ENCODE data around the gene SPEF1. TPM values are rescaled to one million over a fixed set of nuclear protein-coding genes. Genes with fewer than 3 reads are reported as not detected.

Gene SPEF1
- total RNA-seq, 4 donors from 2014 or later, result not detected

DNA sequence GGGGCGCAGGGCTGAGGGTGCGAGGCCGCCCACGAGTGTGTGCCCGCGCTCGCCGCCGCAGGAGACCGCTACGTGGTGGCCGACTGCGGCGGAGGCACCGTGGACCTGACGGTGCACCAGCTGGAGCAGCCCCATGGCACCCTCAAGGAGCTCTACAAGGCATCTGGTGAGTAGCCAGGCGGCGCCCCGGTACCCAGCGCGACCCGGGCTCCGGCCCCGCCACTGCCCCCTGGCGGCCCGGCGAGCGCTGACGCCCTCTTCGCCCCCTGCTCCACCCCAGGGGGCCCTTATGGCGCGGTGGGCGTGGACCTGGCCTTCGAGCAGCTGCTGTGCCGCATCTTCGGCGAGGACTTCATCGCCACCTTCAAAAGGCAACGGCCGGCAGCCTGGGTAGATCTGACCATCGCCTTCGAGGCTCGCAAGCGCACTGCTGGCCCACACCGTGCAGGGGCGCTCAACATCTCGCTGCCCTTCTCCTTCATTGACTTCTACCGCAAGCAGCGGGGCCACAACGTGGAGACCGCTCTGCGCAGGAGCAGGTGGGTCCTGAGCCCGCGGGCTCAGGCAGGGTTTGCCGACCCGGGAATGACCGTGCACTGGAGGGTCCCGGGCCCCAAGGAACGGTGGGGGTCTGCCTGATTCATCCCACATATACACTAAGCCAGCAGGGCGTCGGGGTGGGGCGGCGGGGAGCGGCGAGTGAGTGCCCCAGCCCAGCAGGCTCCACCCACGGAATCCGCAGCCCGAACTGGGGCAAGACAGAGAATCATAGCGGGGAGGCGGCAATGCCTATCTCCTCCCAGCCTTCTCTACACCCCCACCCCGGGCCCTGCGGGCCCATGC lies 31.3 kb downstream of the SPEF1 start:
- peaks cover 38% of the 10 kb centered on the region for H3K27me3 ChIP-seq
- no peaks in the 10 kb centered on the region for H3K9me3 ChIP-seq
- TF ChIP-seq POLR2AphosphoS5 (IDR thresholded peaks at IDR 0.05), result no peak
- TF ChIP-seq, protein P1, sequence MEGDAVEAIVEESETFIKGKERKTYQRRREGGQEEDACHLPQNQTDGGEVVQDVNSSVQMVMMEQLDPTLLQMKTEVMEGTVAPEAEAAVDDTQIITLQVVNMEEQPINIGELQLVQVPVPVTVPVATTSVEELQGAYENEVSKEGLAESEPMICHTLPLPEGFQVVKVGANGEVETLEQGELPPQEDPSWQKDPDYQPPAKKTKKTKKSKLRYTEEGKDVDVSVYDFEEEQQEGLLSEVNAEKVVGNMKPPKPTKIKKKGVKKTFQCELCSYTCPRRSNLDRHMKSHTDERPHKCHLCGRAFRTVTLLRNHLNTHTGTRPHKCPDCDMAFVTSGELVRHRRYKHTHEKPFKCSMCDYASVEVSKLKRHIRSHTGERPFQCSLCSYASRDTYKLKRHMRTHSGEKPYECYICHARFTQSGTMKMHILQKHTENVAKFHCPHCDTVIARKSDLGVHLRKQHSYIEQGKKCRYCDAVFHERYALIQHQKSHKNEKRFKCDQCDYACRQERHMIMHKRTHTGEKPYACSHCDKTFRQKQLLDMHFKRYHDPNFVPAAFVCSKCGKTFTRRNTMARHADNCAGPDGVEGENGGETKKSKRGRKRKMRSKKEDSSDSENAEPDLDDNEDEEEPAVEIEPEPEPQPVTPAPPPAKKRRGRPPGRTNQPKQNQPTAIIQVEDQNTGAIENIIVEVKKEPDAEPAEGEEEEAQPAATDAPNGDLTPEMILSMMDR (IDR thresholded peaks at IDR 0.05), result peak in 3 of 4 experiments; percentile 38 to 80 (median 58)
- ATAC-seq, result no peak
- peaks cover 0 to 47% (median 6%) of the 10 kb centered on the region in 3 donors for H3K4me1 ChIP-seq
- peak overlapping the region in 1 of 2 donors; percentile 8 for H3K4me3 ChIP-seq
- H3K27ac ChIP-seq, result no peak overlapping the region
- 15 to 44% methylated on average over 4 to 5 of the region's 72 CpGs for WGBS, 2 donors (ENCODE audit: low coverage in 1 of 2)
- peaks cover 0 to 54% of the 10 kb centered on the region in 2 donors for H3K36me3 ChIP-seq

DNA sequence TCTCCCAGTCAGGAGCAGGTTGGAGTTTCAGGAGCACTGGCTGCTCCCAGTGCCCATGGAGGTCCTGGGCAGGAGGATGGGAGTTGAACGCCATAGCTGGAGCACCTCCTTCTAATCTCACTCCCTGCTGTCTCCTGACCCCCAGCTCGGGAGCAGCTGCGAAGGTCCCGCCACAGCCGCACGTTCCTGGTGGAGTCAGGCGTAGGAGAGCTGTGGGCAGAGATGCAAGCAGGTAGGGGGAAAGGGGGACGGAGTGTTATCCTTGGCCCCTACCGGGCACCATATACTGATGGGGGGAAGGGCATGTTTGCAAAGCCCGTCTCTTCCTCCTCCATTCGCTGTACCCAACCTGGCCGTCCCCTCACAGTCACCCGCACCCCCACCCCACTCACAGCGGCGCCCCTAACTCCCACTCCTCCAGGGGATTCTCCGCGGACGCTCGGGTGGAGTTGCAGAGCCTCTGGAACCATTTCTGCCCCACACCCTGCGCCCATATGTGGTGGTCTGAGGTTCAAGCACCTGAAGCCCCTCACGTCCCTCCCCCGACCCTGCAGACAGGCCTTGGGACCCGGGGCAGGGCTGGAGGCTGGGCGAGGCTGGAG lies 32.1 kb downstream of the SPEF1 start:
- peaks cover 44% of the 10 kb centered on the region for H3K27me3 ChIP-seq
- no peak for TF ChIP-seq POLR2A (IDR thresholded peaks at IDR 0.05)
- TF ChIP-seq, protein P1 (IDR thresholded peaks at IDR 0.05), result no peak
- no peak for TF ChIP-seq POLR2AphosphoS5 (IDR thresholded peaks at IDR 0.05)
- no peak for TF ChIP-seq EP300 (IDR thresholded peaks at IDR 0.05)
- no peak for ATAC-seq
- no peaks in the 10 kb centered on the region for H3K9me3 ChIP-seq
- H3K4me3 ChIP-seq, result no peak overlapping the region
- no peak overlapping the region for H3K27ac ChIP-seq
- WGBS, 2 donors (ENCODE audit: low coverage in 1 of 2), result 60 to 73% methylated on average over 1 to 8 of the region's 24 CpGs
- H3K36me3 ChIP-seq, result peaks cover 0 to 47% of the 10 kb centered on the region in 2 donors
- H3K4me1 ChIP-seq, result peaks cover 0 to 50% (median 6%) of the 10 kb centered on the region in 3 donors

DNA sequence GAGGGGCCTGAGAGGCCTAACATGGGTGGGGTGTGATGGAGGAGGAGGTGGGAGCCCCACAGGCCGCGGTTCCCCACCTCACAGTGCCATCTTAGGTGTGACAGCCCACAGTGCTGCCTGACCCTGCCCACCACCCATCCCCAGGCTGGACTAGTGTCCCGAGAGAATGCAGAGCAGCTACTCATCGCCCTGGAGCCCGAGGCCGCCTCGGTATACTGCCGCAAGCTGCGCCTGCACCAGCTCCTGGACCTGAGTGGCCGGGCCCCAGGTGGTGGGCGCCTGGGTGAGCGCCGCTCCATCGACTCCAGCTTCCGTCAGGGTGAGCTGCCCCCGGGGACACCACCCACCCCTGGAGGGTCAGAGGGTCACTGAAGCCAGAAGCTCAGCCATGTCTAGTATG lies 33.2 kb downstream of the SPEF1 start:
- Histone ChIP-seq H3K27ac (no peak overlapping the region), H3K4me1 (peaks cover 0 to 39% (median 6%) of the 10 kb centered on the region in 3 donors), H3K4me3 (no peak overlapping the region), H3K36me3 (peaks cover 0 to 49% of the 10 kb centered on the region in 2 donors), H3K9me3 (no peaks in the 10 kb centered on the region), H3K27me3 (peaks cover 48% of the 10 kb centered on the region)
- TF ChIP-seq POLR2AphosphoS5 (IDR thresholded peaks at IDR 0.05), result no peak
- no peak for TF ChIP-seq POLR2A (IDR thresholded peaks at IDR 0.05)
- TF ChIP-seq, protein P1 (IDR thresholded peaks at IDR 0.05), result no peak
- no peak for TF ChIP-seq EP300 (IDR thresholded peaks at IDR 0.05)
- no peak for ATAC-seq
- WGBS, 2 donors (ENCODE audit: low coverage in 1 of 2), result no CpG with 5 or more reads among the region's 16 CpGs

DNA sequence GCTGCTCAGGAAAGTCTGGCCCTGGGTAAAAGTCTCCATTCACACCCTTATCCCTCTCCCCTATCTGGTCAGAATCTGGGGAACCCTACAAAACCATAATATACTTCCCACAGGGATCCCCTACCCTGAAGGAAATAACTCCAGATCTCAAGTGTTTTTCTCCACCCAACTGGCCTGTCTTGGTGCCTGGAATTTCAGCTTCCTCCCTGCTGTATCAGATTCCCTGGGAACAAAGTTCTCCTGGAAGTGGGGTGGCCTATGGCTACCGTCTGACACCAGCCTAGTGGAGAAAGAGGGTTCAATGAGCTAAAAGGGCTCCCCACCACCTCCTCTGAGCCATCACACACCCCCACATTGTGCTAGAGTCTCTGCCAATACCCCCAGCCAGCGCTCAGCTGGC lies 33.8 kb downstream of the SPEF1 start:
- Histone ChIP-seq H3K4me3 (no peak overlapping the region), H3K27me3 (peaks cover 48% of the 10 kb centered on the region), H3K36me3 (peaks cover 0 to 49% of the 10 kb centered on the region in 2 donors), H3K9me3 (no peaks in the 10 kb centered on the region), H3K4me1 (peaks cover 0 to 33% (median 6%) of the 10 kb centered on the region in 3 donors), H3K27ac (no peak overlapping the region)
- ATAC-seq, result no peak
- WGBS, 2 donors (ENCODE audit: low coverage in 1 of 2), result no CpG with 5 or more reads among the region's 2 CpGs
- TF ChIP-seq POLR2A (IDR thresholded peaks at IDR 0.05) (no peak), POLR2AphosphoS5 (IDR thresholded peaks at IDR 0.05) (no peak), EP300 (IDR thresholded peaks at IDR 0.05) (no peak)
- TF ChIP-seq, protein P1 (IDR thresholded peaks at IDR 0.05), result no peak
